A549 (cell line): ENCODE measurements around the gene ITPRID1.

Experiments used
- FOSB ChIP-seq: fragments of 250-450 bp; sonication (Bioruptor Pico); IDR thresholded peaks from 2 replicates; pipeline ENCODE4 v1.5.0; 2020; ENCODE audit warnings: mild to moderate bottlenecking, moderate library complexity
- KDM1A ChIP-seq: fragments of 200-600 bp; sonication (generic); IDR thresholded peaks from 2 replicates; pipeline ENCODE4 v1.6.1; 2016; ENCODE audit warnings: low read depth, mild to moderate bottlenecking
- MAZ ChIP-seq: fragments of 150-350 bp; IDR thresholded peaks from 2 replicates; pipeline ENCODE4 v1.6.1; 2014; ENCODE audit warnings: antibody characterized with exemption, low read depth, low read length, borderline replicate concordance
- POLR2A ChIP-seq: IDR thresholded peaks from 2 replicates; pipeline ENCODE4 v1.6.1; 2012; ENCODE audit warnings: mild to moderate bottlenecking, low read length
- RAD21 ChIP-seq, 2 experiments: fragments of >200 bp in 1 of 2; sonication (Bioruptor Twin) in 1 of 2; formaldehyde crosslinking in 1 of 2; IDR thresholded peaks in 1 of 2; conservative IDR thresholded peaks in 1 of 2; 2 replicates in 1 of 2; 3 replicates in 1 of 2; pipeline ENCODE4 v1.6.1; 2012 to 2018; ENCODE audit warnings: inconsistent platforms in 1 of 2
- RNF2 ChIP-seq: fragments of 200-600 bp; sonication (generic); IDR thresholded peaks from 2 replicates; pipeline ENCODE4 v1.6.1; 2016; ENCODE audit warnings: low read depth, mild to moderate bottlenecking, antibody characterized with exemption, moderate library complexity, borderline replicate concordance
- SMC3 ChIP-seq: fragments of >200 bp; sonication (Bioruptor Twin); formaldehyde crosslinking; IDR thresholded peaks from 3 replicates; pipeline ENCODE4 v1.6.1; 2018; ENCODE audit warnings: inconsistent platforms
- TF ChIP-seq, protein P1 (sequence below): fragments of >200 bp; sonication (Bioruptor Twin); formaldehyde crosslinking; IDR thresholded peaks from 3 replicates; pipeline ENCODE4 v1.5.1; 2016
- TF ChIP-seq, protein P2 (sequence below): fragments of 450-650 bp; IDR thresholded peaks from 2 replicates; pipeline ENCODE4 v1.6.1; 2014; ENCODE audit warnings: antibody characterized with exemption
- TF ChIP-seq, protein P3 (sequence below): fragments of 150-350 bp; IDR thresholded peaks from 2 replicates; pipeline ENCODE4 v1.6.1; 2014; ENCODE audit warnings: low read depth, mild to moderate bottlenecking, low read length
- TF ChIP-seq, protein P4 (sequence below): fragments of 200-600 bp; sonication (generic); IDR thresholded peaks from 2 replicates; pipeline ENCODE4 v1.6.1; 2016; ENCODE audit warnings: antibody characterized with exemption, mild to moderate bottlenecking, moderate library complexity
- TF ChIP-seq, protein P5 (sequence below): fragments of 250-450 bp; sonication (Bioruptor Pico); IDR thresholded peaks from 2 replicates; pipeline ENCODE4 v1.5.0; 2021; ENCODE audit warnings: mild to moderate bottlenecking, moderate library complexity, borderline replicate concordance

DNA sequence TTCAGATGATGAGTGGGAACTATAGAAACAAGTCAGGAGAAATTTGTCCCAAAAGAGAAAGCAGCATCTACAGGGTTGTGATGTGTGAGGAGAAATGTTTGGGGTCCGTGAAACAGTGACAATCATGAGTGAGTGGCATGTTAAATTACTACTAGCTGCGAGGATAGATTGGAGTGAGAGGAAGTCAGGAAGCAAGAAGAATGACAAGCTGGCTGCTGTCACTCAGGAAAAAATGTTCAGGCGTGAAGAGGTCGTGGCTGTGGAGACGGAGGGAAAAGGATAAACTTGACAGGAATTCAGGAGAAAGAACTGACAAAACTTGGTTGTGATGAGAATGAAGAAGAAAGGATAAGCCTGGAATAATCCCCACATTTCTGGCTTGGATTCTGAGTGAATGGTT lies 5.1 kb upstream of the ITPRID1 start:
- TF ChIP-seq SMC3: no peak
- TF ChIP-seq POLR2A: no peak
- TF ChIP-seq, protein P1, sequence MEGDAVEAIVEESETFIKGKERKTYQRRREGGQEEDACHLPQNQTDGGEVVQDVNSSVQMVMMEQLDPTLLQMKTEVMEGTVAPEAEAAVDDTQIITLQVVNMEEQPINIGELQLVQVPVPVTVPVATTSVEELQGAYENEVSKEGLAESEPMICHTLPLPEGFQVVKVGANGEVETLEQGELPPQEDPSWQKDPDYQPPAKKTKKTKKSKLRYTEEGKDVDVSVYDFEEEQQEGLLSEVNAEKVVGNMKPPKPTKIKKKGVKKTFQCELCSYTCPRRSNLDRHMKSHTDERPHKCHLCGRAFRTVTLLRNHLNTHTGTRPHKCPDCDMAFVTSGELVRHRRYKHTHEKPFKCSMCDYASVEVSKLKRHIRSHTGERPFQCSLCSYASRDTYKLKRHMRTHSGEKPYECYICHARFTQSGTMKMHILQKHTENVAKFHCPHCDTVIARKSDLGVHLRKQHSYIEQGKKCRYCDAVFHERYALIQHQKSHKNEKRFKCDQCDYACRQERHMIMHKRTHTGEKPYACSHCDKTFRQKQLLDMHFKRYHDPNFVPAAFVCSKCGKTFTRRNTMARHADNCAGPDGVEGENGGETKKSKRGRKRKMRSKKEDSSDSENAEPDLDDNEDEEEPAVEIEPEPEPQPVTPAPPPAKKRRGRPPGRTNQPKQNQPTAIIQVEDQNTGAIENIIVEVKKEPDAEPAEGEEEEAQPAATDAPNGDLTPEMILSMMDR: no peak
- TF ChIP-seq MAZ: no peak
- TF ChIP-seq, protein P2, sequence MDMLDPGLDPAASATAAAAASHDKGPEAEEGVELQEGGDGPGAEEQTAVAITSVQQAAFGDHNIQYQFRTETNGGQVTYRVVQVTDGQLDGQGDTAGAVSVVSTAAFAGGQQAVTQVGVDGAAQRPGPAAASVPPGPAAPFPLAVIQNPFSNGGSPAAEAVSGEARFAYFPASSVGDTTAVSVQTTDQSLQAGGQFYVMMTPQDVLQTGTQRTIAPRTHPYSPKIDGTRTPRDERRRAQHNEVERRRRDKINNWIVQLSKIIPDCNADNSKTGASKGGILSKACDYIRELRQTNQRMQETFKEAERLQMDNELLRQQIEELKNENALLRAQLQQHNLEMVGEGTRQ: no peak
- TF ChIP-seq, protein P3, sequence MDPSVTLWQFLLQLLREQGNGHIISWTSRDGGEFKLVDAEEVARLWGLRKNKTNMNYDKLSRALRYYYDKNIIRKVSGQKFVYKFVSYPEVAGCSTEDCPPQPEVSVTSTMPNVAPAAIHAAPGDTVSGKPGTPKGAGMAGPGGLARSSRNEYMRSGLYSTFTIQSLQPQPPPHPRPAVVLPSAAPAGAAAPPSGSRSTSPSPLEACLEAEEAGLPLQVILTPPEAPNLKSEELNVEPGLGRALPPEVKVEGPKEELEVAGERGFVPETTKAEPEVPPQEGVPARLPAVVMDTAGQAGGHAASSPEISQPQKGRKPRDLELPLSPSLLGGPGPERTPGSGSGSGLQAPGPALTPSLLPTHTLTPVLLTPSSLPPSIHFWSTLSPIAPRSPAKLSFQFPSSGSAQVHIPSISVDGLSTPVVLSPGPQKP: no peak
- no peak for TF ChIP-seq FOSB (CRISPR knock-in tag)
- TF ChIP-seq KDM1A: no peak
- TF ChIP-seq, protein P4, sequence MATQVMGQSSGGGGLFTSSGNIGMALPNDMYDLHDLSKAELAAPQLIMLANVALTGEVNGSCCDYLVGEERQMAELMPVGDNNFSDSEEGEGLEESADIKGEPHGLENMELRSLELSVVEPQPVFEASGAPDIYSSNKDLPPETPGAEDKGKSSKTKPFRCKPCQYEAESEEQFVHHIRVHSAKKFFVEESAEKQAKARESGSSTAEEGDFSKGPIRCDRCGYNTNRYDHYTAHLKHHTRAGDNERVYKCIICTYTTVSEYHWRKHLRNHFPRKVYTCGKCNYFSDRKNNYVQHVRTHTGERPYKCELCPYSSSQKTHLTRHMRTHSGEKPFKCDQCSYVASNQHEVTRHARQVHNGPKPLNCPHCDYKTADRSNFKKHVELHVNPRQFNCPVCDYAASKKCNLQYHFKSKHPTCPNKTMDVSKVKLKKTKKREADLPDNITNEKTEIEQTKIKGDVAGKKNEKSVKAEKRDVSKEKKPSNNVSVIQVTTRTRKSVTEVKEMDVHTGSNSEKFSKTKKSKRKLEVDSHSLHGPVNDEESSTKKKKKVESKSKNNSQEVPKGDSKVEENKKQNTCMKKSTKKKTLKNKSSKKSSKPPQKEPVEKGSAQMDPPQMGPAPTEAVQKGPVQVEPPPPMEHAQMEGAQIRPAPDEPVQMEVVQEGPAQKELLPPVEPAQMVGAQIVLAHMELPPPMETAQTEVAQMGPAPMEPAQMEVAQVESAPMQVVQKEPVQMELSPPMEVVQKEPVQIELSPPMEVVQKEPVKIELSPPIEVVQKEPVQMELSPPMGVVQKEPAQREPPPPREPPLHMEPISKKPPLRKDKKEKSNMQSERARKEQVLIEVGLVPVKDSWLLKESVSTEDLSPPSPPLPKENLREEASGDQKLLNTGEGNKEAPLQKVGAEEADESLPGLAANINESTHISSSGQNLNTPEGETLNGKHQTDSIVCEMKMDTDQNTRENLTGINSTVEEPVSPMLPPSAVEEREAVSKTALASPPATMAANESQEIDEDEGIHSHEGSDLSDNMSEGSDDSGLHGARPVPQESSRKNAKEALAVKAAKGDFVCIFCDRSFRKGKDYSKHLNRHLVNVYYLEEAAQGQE: no peak
- no peak for TF ChIP-seq RNF2
- TF ChIP-seq, protein P5, sequence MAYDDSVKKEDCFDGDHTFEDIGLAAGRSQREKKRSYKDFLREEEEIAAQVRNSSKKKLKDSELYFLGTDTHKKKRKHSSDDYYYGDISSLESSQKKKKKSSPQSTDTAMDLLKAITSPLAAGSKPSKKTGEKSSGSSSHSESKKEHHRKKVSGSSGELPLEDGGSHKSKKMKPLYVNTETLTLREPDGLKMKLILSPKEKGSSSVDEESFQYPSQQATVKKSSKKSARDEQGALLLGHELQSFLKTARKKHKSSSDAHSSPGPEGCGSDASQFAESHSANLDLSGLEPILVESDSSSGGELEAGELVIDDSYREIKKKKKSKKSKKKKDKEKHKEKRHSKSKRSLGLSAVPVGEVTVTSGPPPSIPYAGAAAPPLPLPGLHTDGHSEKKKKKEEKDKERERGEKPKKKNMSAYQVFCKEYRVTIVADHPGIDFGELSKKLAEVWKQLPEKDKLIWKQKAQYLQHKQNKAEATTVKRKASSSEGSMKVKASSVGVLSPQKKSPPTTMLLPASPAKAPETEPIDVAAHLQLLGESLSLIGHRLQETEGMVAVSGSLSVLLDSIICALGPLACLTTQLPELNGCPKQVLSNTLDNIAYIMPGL: no peak
- TF ChIP-seq RAD21 (conservative IDR thresholded peaks at IDR 0.05 in 1 of 2, IDR thresholded peaks at IDR 0.05 in 1 of 2): no peak
